ENCODE measurements around the gene HDAC4.

HDAC4 gene

DNA sequence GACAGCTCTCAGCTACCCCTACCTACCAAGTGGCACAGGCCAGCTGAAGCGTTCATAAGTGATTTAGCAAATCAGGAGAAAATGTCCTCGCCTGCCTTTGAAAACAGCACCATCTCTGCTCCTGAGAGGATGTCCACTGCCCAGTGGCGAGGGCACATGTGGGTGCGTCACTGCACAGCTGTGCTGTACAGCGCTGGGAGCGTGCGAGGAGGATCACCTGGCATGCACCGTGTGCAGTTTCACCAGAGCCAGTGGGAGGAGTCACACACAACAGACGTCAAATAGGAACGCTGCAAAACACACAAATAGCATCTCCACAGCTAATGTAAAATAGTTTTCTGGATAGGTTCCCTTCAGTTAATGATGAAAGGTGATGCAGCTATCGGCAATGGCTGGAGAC is 154.1 kb downstream of the HDAC4 start:
- no peak for DNase-seq

- no peak for DNase-seq
These were observed 154.7 kb downstream of the HDAC4 start for GRCh38 chr2:239245872-239246721.

- no peak for DNase-seq
These were observed 155.7 kb downstream of the HDAC4 start for GRCh38 chr2:239245107-239245506.

DNA sequence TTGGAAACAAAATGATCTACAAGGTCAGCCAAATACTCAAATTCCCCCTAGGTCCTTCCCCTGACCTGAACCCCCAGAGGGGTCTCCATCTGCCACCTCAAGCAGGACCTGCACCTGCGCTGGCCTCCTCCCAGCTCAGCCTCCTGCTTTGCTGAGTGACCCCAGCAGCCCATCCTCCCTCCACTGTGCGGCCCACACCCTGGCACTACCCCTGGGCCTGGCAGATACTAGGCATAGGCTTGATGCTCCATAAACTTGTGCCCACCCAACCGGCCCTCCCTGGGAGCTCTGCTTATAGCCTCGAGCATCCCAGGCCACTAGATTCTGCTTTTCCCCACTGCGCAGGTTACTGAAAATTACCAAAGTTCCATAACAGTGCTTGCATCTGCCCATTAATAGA is 156.2 kb downstream of the HDAC4 start:
- DNase-seq, result no peak

DNA sequence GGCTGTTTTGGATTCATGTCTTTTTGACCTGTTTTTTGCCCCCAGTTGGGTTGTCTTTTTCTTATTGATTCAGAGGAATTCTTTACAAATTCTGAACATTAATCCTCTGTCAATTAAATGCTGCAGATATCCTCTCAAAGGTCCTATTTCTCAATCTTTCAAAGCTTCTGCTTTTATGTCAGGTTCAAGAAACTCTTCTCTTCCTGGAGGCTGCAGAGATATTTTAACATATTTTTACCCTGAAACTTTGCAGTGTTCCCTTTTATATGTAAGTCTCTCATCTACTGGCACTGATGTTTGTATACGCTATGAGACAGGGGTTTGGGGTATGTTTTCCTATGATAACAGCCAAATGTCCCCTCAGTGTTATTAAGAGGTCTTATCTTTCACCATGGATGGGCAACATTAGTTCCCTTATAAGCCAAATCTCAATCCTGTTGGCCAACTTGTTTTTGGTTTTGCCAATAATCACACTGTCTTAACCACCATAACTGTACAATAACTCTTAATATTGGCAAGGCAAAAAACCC is 159.3 kb downstream of the HDAC4 start:
- no peak for DNase-seq

DNA sequence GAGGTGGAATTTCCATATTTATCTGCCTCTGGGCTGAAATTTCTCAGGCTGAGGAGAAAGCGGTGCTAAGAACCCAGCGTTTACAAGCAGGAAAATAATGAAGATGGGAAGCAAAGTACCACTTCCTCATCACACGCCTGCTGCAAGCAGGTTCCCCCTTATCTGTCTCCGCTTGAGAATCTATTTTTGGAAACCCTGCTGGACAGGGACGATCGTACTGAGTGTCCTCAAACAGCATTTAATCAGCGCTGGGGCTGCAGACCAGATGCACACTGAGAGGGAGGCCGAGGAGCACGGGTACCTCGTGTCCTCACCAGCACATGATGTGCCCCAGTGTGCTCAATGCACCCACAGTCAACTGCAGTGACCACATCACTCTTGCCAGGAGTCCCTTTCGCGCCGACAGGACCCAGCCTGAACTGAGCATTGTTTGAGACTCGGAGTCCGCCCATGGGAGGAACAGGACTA is 160.4 kb downstream of the HDAC4 start:
- DNase-seq, result no peak

GRCh38 chr2:239239607-239240413 is 161.0 kb downstream of the HDAC4 start:
- no peak for DNase-seq

DNA sequence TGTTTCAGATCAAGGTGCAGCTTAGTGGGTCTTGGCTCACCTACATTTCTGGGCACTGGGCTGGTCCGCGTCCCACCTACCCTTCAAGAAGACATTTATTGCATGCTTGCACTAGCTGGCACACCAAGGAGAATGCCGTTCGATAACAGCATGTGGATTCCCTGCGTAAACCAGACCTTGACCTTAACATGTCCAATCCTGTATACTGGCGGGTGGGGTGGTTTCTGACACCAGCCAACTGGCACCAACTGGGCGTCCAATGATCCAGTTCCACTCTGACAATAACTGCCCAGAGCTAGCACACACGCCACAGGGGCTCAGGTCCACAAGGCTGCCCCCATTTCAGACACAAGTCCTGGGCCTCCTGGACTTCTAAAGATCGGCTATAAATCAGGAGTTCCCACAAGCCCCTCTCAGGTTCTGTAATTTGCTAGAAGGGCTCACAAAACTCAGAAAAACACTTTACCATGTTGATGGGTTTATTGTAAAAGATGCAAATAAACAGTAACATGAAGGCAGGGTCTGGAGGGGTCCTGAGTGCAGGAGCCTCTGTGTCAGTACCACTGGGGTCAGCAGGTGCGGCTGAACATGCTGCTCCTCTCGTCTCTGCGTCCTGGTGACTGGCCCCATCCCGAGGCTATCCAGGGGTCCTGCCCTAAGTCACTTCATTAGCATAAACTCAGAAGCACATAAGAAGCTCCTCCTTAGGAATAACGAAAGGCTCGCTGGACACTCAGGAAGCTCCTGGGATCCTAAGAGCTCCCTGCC is 161.8 kb downstream of the HDAC4 start:
- DNase-seq, result no peak

DNA sequence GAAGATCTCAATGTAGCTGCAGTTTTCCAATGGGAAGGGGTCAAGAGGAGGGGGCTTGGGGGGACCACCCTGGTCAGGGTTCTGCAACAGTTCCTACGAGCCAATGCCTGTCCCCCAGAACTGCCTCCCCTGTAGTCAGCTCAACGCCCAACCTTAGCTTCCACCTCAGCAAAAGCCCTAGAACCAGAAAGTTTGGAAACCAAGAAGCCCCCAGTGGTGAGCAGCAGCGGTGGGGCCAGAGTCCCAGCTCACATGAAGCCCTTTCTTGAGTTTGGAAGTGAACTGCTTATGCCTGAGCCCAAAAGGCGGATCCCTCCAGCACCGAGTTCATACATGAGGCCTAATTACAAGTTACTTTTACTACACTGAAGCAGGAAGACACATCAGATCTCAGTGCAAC is 162.4 kb downstream of the HDAC4 start:
- no peak for DNase-seq

DNA sequence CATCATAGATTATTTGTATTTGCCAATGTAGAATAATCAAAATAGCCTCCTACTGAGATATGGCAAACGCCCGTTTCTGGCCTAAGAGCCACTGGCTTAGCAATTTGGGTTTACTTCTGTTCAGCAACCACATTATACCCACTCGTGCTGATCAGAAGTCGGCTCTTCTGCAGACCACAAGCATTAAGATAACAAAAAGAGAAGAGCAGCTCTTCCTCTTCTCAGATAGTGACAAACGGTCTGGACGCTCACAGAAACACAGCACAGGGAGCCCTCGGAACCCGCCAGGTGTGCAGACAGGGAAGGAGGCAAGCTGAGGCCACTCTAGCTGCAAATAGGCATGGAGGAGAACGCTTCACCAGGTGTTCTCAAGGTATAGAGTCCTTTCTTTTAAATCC is 164.0 kb downstream of the HDAC4 start:
- no peak for DNase-seq

GRCh38 chr2:239236043-239236807 is 164.6 kb downstream of the HDAC4 start:
- DNase-seq, result no peak

DNA sequence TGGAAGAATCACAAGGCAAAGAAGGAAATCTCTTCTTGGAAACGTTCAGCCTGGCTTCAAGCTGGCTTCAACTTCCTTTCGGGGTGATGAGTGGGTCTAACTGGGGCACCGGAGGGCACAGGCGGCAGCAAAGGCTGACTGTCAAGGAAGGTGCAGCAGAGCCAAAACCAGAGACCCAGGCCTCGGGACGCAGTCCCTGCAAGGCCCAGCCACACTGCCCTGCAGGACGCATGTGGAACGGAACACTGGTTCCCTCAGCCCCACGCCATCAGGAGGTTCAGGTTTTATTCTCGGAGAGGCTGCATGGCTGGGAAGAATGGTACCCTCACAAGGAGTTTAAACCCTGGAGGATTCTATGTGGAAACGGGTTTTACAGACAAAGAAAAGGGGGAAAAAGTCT is 165.5 kb downstream of the HDAC4 start:
- no peak for DNase-seq

- DNase-seq, result peak; percentile 77
These were observed 166.3 kb downstream of the HDAC4 start for GRCh38 chr2:239234191-239235175.

GRCh38 chr2:239233576-239233975 is 167.2 kb downstream of the HDAC4 start:
- DNase-seq, result no peak

DNA sequence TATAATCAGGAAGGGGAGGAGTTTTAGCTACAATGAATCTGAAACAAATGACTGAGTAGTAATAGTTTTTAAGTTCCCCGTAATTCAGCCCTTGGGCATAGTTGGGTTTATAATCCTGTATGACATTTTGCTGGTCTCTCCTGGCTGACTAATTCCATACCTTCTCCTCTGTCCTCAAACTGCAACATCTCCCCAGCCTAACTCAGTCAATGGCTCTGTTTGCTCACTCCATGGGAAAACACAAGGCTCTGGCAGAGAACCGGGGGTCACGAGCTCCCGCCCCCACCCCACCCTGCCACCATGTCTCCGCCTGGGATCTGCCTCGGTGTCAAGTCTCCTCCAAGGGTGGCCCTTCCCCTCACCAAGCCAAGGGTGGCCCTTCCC is 168.6 kb downstream of the HDAC4 start:
- DNase-seq, result no peak

DNA sequence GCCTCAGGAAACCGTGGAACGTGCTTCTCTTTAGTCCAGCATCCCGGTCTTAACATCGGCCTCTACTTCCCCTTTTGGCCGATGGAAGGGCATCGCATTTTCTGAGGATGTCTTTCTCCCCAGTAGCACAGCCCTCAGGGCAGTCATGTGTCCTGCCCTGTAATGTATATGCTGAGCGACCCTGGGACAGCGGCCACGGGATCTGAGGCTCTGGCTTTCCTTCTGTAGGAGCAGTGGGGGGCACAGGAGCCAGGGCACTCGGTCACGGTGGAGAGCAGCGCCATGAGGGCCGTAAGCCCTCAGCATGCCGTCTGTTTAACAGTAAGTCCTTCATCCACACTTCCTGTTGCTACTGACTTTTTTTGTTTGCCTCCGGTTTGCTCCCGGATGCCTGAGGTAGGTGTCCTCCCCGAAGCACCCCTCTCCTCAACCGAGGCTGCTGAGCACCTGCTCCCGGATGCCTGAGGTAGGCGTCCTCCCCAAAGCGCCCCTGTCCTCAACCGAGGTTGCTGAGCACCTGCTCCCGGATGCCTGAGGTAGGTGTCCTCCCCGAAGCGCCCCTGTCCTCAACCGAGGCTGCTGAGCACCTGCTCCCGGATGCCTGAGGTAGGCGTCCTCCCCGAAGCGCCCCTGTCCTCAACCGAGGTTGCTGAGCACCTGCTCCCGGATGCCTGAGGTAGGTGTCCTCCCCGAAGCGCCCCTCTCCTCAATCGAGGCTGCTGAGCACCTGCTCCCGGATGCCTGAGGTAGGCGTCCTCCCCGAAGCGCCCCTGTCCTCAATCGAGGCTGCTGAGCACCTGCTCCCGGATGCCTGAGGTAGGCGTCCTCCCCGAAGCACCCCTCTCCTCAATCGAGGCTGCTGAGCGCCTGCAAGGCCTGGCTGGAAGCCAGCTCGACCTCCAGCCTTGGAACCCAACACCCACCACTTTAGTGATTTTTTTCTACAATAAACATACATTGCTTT is 169.3 kb downstream of the HDAC4 start:
- no peak for DNase-seq

DNA sequence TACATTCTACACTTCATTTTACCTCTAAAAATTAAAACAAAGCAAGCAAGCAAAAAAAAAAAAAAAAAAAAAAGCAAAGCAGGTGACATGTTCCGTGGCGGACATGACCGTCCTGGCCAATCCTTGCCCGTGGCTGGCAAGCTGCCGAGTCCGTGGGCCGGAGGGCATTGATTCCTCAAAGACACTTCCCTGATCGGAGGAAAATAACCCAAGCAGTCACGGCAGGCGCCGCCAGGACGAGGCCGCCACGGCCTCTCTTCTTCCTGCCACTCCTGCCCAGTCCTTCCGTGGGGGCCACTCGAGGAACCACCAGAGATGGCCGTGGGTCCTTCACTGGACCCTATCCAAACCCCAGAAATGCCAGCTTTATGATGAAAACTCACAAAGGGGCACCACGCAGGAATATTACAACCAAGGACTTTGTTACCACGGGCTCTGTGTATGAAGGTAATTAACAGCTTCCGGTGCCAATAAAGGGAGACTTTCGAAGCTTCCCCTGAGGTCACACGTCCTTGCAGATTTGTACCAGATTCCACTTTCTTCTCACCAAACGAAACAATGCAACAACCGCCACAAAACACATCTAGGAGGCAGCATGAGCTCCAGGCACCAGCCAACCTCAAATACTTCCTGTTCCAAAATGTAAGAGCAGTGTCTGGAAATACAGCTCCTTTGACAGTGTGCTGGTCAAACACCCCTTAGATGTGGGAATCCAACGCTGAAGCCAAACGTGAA is 170.3 kb downstream of the HDAC4 start:
- no peak for DNase-seq

DNA sequence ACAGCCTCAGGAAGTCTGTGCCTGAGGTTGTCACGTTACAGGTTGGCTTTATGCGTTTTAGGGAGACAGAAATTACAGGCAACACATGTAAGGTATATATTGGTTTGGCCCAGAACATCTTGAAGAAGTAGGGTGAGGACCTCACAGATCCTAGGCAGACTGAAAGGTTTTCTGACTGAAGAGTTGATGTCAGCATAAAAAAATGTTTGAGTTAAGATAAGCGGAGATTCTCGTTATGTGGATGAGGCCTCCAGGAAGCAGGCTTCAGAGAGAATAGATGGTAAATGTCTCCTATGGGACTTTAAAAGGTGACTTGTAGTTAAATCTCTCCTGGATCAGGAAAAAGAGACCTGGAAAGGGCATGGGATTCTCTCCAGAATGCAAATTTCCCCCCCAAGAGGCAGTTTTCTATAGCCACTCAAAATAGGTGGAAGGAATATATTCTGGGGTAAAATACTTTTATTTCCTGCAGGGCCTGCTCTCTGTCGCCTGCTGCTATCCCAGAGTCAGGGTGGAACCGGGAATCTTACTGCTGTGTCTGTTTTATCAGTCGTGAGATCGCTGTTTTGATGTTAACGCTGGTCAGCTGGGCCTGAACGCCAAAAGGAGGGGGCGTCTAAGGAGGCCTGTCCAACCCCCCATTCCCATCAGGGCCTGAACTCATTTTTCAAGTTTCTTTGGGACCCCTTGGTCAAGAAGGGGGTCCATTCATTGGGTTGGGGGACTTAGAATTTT is 171.1 kb downstream of the HDAC4 start:
- no peak for DNase-seq

Measured in RPMI8226 (cell line).